Occipital lobe (tissue), 2 donors: ENCODE results near the gene ICAM2. TPM values are rescaled to one million over a fixed set of nuclear protein-coding genes. Genes with fewer than 3 reads are reported as not detected.

ENCODE experiments used
- DNase-seq: peaks from one replicate; lab custom pipeline; 2025; lab: John Stamatoyannopoulos, UW
- total RNA-seq: library from RNA; depleted of rRNA; stranded (reverse); fragments of >200 nt; gene quantifications from one replicate; pipeline ENCODE4 v1.2.3, GENCODE V29; 2014

The ICAM2 gene
- total RNA-seq, 1 donor from 2014 or later, result 8.4 TPM

- DNase-seq, result no peak
These were observed 44.8 kb downstream of the ICAM2 start for GRCh38 chr17:63975541-63976092.

GRCh38 chr17:63974594-63975192 is 45.7 kb downstream of the ICAM2 start:
- no peak for DNase-seq

GRCh38 chr17:63973930-63974593 is 46.4 kb downstream of the ICAM2 start:
- no peak for DNase-seq

- DNase-seq, result no peak
These were observed 47.2 kb downstream of the ICAM2 start for GRCh38 chr17:63973247-63973646.

GRCh38 chr17:63972796-63973195 is 47.6 kb downstream of the ICAM2 start, which contains the start of gene SCN4A:
Gene SCN4A, minus strand, starts transcription at chr17:63972918. Its CDS starts 77 bp downstream, at chr17:63972841.
- DNase-seq, result no peak

GRCh38 chr17:63969278-63969677 is 51.2 kb downstream of the ICAM2 start:
- no peak for DNase-seq

- no peak for DNase-seq
These were observed 52.5 kb downstream of the ICAM2 start for GRCh38 chr17:63967953-63968352.

GRCh38 chr17:63966646-63967264 is 53.7 kb downstream of the ICAM2 start:
- DNase-seq, result no peak

GRCh38 chr17:63963123-63963522 is 57.3 kb downstream of the ICAM2 start:
- DNase-seq, result no peak

- no peak for DNase-seq
These were observed 58.1 kb downstream of the ICAM2 start for GRCh38 chr17:63962298-63962744.

GRCh38 chr17:63961355-63962212 is 58.8 kb downstream of the ICAM2 start:
- DNase-seq, result no peak

GRCh38 chr17:63960430-63960829 is 60.0 kb downstream of the ICAM2 start:
- no peak for DNase-seq

- DNase-seq, result no peak
These were observed 60.4 kb downstream of the ICAM2 start for GRCh38 chr17:63960006-63960405.

- DNase-seq, result no peak
These were observed 64.0 kb downstream of the ICAM2 start for GRCh38 chr17:63956296-63956920.

- DNase-seq, result no peak
These were observed 64.6 kb downstream of the ICAM2 start for GRCh38 chr17:63955791-63956190.

- no peak for DNase-seq
These were observed 65.2 kb downstream of the ICAM2 start for GRCh38 chr17:63955232-63955631.

- no peak for DNase-seq
These were observed 65.9 kb downstream of the ICAM2 start for GRCh38 chr17:63954402-63955063.
